Measurements from ENCODE around the gene C16orf54. TPM values are rescaled to one million over a fixed set of nuclear protein-coding genes. Genes with fewer than 3 reads are reported as not detected.
A peak's percentile ranks its signal among the peaks of the same experiment; 100 is the strongest.
"Not testable (repeated sequence)": the region's sequence is repeated elsewhere in the genome, so short reads cannot be mapped to it uniquely, and the experiment has no call there.

The C16orf54 gene
- total RNA-seq, 3 donors from 2014 or later (not counting 1 experiment from before 2014, with no cell fraction given): 100.0 to 172 (median 146) TPM

DNA sequence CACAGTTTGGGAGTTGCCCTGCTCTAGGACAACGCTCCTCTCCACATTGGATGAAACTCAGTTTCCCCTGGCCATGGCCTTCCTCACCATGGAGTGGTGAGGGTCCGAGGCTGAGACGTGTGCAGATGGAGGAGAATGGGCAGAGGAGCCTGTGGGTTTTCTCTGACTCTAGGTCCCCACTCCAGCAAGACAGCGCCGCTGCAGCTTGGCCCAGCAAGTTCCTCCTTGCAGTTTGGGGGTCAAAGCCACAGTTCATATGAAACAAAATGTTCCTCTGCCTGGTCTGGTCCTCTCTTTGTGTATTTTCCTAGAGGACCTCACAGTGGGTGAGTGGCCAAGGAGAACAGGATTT, 2.3 kb downstream of the C16orf54 start:
- no peak for TF ChIP-seq CTCF (IDR thresholded peaks at IDR 0.05)
- 60% methylated on average over 5 of the region's 5 CpGs for WGBS (ENCODE audit: insufficient coverage)
- peaks cover 65 to 89% of the 10 kb centered on the region in 2 donors for H3K4me1 Mint-ChIP-seq
- intact Hi-C loops (cut with micrococcal nuclease): loop anchor here (10.0 kb wide), 1 partner anchor 79 kb away; the partner anchor contains the start of gene SPN
- Histone ChIP-seq H3K27ac (ENCODE audit: low read length) (peak overlapping the region; percentile 100), H3K9me3 (ENCODE audit: control insufficient read depth, insufficient read depth, low read length) (no peaks in the 10 kb centered on the region), H3K4me1 (ENCODE audit: control insufficient read depth, insufficient read depth, low read length) (peaks cover 86% of the 10 kb centered on the region), H3K4me3 (ENCODE audit: low read length) (peak overlapping the region; percentile 100), H3K27me3 (ENCODE audit: control insufficient read depth, insufficient read depth, low read length) (no peaks in the 10 kb centered on the region), H3K36me3 (ENCODE audit: control insufficient read depth, insufficient read depth, low read length) (peaks cover 36% of the 10 kb centered on the region)
- no peaks in the 10 kb centered on the region for H3K27me3 Mint-ChIP-seq (ENCODE audit: low read depth in 2 of 2)
- no peaks in the 10 kb centered on the region for H3K36me3 Mint-ChIP-seq
- H3K27ac Mint-ChIP-seq: peak overlapping the region; percentile 99
- no peaks in the 10 kb centered on the region for H3K9me3 Mint-ChIP-seq
- H3K4me3 Mint-ChIP-seq: peak overlapping the region; percentile 100
- no peak for ATAC-seq
- no peak for DNase-seq

GRCh38 chr16:29742683-29743275, 3.0 kb downstream of the C16orf54 start:
- DNase-seq (peak in 1 of 2 donors; percentile 36), ATAC-seq (no peak)
- Mint-ChIP-seq H3K27ac (peak overlapping the region; percentile 99), H3K4me3 (peak overlapping the region; percentile 100), H3K27me3 (ENCODE audit: low read depth in 2 of 2) (no peaks in the 10 kb centered on the region), H3K36me3 (no peaks in the 10 kb centered on the region), H3K9me3 (no peaks in the 10 kb centered on the region), H3K4me1 (peaks cover 72 to 92% of the 10 kb centered on the region in 2 donors)
- intact Hi-C loops (cut with micrococcal nuclease): loop anchor here (10.0 kb wide), 1 partner anchor 78 kb away; the partner anchor contains the start of gene SPN
- peaks cover 36% of the 10 kb centered on the region for H3K36me3 ChIP-seq (ENCODE audit: control insufficient read depth, insufficient read depth, low read length)
- H3K27me3 ChIP-seq (ENCODE audit: control insufficient read depth, insufficient read depth, low read length): no peaks in the 10 kb centered on the region
- H3K9me3 ChIP-seq (ENCODE audit: control insufficient read depth, insufficient read depth, low read length): no peaks in the 10 kb centered on the region
- peak overlapping the region; percentile 100 for H3K27ac ChIP-seq (ENCODE audit: low read length)
- no peak overlapping the region for H3K4me3 ChIP-seq (ENCODE audit: low read length)
- no peak for TF ChIP-seq CTCF (IDR thresholded peaks at IDR 0.05)
- 79% methylated on average over 7 of the region's 7 CpGs for WGBS (ENCODE audit: insufficient coverage)
- peaks cover 90% of the 10 kb centered on the region for H3K4me1 ChIP-seq (ENCODE audit: control insufficient read depth, insufficient read depth, low read length)

DNA sequence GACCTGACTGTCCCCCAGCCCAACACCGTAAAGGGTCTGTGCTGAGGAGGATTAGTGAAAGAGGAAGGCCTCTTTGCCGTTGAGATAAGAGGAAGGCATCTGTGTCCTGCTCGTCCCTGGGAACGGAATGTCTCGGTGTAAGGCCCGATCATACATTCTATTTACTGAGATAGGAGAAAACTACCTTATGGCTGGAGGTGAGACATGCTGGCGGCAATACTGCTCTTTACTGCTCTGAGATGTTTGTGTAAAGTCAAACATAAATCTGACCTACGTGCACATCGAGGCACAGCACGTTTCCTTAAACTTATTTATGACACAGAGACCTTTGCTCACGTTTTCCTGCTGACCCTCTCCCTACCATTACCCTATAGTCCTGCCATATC, 5.2 kb downstream of the C16orf54 start:
- intact Hi-C loops (cut with micrococcal nuclease): loop anchor here (10.0 kb wide), 1 partner anchor 76 kb away; the partner anchor contains the start of gene SPN

GRCh38 chr16:29739927-29740629, 5.7 kb downstream of the C16orf54 start:
- H3K4me3 ChIP-seq (ENCODE audit: low read length); H3K27me3 ChIP-seq (ENCODE audit: control insufficient read depth, insufficient read depth, low read length); H3K27me3 Mint-ChIP-seq (ENCODE audit: low read depth in 2 of 2); H3K36me3 Mint-ChIP-seq; H3K9me3 Mint-ChIP-seq; DNase-seq; ATAC-seq; H3K9me3 ChIP-seq (ENCODE audit: control insufficient read depth, insufficient read depth, low read length): not testable (repeated sequence)
- Histone ChIP-seq H3K36me3 (ENCODE audit: control insufficient read depth, insufficient read depth, low read length) (peaks cover 36% of the 10 kb centered on the region), H3K27ac (ENCODE audit: low read length) (peak overlapping the region; percentile 84), H3K4me1 (ENCODE audit: control insufficient read depth, insufficient read depth, low read length) (peaks cover 78% of the 10 kb centered on the region)
- Mint-ChIP-seq H3K27ac (peak overlapping the region; percentile 99), H3K4me1 (peaks cover 78 to 91% of the 10 kb centered on the region in 2 donors), H3K4me3 (peak overlapping the region; percentile 3)
- intact Hi-C loops (cut with micrococcal nuclease): loop anchor here (2.0 to 10.0 kb wide), 2 partner anchors 37 to 75 kb away; partner anchors contain the start of gene SPN
- 97% methylated on average over 5 of the region's 6 CpGs for WGBS (ENCODE audit: insufficient coverage)

More for the DNA sequence above, 5.2 kb downstream of the C16orf54 start:
- Histone ChIP-seq H3K36me3 (ENCODE audit: control insufficient read depth, insufficient read depth, low read length) (peaks cover 36% of the 10 kb centered on the region), H3K4me1 (ENCODE audit: control insufficient read depth, insufficient read depth, low read length) (peaks cover 82% of the 10 kb centered on the region), H3K27ac (ENCODE audit: low read length) (peak overlapping the region; percentile 10)
- H3K9me3 Mint-ChIP-seq; H3K4me3 ChIP-seq (ENCODE audit: low read length); H3K9me3 ChIP-seq (ENCODE audit: control insufficient read depth, insufficient read depth, low read length); H3K27me3 Mint-ChIP-seq (ENCODE audit: low read depth in 2 of 2); H3K36me3 Mint-ChIP-seq; DNase-seq; ATAC-seq; H3K27me3 ChIP-seq (ENCODE audit: control insufficient read depth, insufficient read depth, low read length): not testable (repeated sequence)
- Mint-ChIP-seq H3K4me3 (peak overlapping the region; percentile 25), H3K27ac (peak overlapping the region; percentile 99), H3K4me1 (peaks cover 77 to 95% of the 10 kb centered on the region in 2 donors)
- WGBS (ENCODE audit: insufficient coverage): 79% methylated on average over 10 of the region's 11 CpGs
